GM04504 (cell line): Measurements from ENCODE around the gene CAPG.
"Not testable (repeated sequence)": the region's sequence is repeated elsewhere in the genome, so short reads cannot be mapped to it uniquely, and the experiment has no call there.

Source experiments
- DNase-seq: peaks from one replicate; pipeline ENCODE4 v3.0.0-alpha.2; 2012; ENCODE audit warnings: low read depth

CAPG gene

DNA sequence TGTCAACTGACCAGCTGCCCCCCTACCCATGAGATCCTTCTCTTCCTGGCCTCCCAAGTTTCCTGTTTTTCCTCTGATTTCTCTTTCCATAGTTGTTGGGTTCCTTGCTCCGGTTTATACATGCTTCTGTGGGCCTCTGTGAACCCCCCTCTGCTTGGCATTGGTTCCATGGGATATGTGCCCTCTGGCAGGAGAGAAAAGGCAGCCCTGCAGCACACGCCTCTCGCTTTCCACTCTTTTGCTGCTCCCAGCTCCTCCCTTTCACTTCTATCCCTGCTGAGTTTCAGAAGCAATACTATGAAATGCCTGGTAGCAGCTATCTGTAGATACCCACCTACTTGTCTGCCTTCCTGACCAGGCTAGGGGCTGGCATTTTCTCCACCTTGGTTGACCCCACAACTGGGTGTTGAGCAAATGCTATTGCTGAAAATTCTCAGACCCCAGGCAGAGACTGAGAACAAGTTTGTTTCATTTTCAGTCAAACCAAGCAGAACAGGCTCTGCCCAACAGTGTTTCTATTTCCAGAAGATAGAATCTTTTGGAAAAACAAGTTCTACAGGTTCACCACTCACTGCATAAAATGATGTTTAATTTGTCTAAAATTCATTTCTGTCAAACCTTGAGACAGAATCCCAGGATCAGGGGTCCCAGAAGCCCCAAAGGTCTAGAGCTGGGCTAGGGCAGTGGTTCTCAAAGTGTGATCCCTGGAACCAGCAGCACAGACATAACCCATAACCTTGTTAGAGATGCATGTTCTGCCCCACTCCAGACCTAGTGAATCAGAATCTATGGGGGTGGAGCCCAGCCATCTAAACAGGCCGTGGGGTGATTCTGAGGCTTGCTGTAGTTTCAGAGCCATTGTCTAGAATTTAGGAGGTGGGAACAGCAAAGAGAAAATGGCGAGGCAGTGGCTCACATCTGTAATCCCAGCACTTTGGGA lies 13.4 kb downstream of the CAPG start:
- no peak for DNase-seq

DNA sequence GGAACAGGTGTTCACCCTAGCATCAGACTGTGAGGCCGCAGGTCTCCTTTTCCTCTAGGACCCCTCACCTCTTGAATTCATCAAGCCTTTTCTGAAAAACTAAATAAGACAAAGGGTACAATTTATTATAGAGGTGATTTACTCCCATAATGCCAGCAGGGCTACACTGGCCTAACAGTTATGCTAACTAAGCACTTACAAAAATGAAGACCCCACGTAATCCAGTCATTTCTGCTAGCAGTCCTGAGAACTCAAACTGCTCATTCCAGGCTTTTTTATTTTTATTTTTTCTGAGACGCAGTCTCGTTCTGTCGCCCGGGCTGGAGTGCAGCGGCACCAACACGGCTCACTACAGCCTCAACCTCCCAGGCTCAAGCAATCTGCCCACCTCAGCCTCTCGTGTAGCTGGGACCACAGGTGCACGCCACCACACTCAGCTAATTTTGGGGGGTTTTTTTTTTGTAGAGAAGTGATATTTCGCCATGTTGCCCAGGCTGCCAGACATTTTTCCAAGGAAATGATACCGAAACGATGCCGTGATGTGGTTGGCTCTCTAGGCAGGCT lies 14.2 kb downstream of the CAPG start:
- no peak for DNase-seq

DNA sequence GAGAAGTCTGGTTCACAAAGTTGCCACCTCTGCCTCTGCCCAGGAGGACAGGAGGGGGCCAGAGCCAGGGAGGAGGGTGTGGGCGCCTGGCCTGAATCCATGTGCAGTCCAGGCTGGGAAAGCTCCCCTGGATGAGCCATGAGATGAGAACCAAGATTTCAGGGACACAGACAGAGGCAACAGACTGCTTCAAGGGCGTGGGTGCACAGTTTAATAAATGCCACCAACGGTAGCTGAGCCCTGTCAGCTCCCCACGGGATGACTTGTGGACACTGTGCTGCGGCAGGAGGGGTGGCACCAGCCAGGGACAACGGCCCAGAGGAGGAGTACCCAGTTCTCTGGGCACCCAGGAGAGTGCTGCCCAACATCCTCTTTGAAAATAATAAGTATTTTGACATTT lies 15.2 kb downstream of the CAPG start:
- no peak for DNase-seq

GRCh38 chr2:85394261-85394681 lies 15.9 kb downstream of the CAPG start:
- DNase-seq = no peak

- DNase-seq = no peak
Observed at GRCh38 chr2:85393836-85394235, 16.3 kb downstream of the CAPG start.

- DNase-seq = no peak
Observed at GRCh38 chr2:85390941-85391669, 19.1 kb downstream of the CAPG start.

DNA sequence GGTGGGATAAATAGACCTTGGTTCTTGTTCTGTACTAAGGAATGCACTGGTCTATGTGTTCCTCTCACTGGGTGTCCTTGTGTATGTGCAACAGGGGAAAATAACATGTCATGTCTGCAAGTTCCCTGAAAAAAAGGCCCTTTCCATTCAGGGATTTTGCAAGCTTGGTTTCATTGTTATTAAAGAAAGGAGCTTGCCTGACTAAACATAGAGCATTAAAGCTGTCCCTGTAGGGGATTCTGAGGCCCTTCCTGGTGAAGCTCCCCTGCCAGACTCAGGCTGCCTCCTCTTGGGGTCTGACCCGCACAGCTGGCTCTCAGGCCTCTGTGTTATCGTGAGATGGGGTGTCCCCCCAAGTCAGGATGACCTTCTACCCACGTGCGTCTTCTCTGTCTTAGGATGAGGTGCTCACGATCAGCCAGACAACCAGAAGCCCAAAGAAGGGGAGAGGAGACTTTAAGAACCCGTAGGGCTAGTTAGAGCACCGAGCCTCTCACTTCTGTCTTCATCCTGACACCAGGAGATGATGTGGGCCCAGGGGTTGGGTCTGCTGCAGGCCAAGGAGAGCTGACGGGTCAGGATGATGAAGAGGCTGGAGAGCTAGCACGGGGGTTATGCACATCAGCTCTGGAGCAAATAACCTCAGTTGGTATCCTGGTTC lies 21.2 kb downstream of the CAPG start:
- DNase-seq = no peak

- no peak for DNase-seq
Observed at GRCh38 chr2:85387754-85388153, 22.4 kb downstream of the CAPG start.

DNA sequence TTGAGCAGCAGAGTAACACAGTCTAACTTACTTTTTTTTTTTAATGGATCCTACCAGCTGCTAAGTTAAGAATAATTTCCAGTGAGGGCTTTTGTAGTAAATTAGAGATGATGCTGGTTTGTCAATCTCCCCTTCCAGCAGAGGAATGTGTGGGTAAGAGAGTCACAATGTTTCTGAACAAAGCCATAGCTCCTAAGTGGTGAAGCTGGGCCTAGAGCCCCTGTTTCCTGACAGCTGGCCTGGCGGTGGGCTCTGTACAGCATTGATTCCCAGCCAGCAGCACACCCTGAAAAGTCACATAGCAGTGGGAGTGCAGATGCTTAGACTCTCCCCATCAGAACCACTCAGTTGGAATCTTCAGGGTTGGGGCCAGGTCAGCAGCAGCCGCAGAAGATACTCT lies 24.4 kb downstream of the CAPG start:
- no peak for DNase-seq

- DNase-seq = no peak
Observed at GRCh38 chr2:85383850-85384249, 26.3 kb downstream of the CAPG start.

GRCh38 chr2:85383151-85383550 lies 27.0 kb downstream of the CAPG start:
- DNase-seq = not testable (repeated sequence)

DNA sequence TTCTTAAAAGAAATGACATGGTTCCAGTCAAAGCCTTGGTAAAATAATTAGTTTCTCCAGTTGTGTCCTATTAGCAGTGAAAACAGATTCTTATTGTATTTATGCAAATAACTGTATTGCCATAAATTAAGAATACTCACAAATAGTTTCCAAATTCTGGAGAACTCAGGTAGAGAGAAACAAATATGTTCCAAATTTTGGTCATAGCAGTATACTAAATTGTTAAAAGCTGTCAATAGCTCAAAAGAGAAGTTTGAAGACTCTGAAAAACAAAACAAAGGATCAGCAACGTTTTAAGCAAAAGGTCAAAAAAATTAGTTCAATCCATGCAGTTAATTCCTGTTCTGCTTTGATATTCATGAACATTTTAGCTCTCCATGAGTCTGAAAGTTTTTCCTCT lies 30.1 kb downstream of the CAPG start:
- DNase-seq = no peak

DNA sequence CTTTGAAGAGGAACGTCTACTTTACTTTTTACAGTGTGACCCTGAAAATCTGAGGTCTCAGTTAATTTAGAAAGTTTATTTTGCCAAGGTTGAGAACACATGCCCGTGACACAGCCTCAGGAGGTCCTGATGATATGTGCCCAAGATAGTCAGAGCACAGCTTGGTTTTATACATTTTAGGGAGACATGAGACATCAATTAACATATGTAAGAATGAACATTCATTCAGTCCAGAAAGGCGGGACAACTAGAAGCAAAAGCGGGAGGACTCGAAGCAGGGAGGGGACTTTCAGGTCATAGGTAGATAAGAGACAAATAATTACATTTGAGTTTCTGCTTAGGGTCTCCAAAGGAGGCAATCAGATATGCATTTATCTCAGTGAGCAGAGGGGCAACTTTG lies 31.9 kb downstream of the CAPG start:
- no peak for DNase-seq

DNA sequence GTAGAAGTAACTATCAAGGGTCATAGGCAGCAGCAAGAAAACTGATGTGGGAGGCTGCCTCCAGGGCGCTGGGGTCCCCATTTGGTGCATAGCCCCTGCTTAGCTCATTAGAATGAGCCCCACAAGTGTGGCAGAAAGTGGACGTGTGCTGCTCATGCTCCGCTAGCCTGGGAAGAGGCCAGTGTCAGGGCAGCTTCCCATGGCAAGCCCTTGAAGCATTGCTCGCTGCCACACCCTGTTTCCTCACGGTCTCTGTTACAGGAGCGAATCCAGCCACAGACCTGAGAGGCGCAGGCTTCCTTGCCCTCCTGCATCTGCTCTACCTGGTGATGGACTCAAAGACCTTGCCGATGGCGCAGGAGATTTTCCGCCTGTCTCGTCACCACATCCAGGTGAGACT lies 33.1 kb downstream of the CAPG start:
- DNase-seq = no peak

DNA sequence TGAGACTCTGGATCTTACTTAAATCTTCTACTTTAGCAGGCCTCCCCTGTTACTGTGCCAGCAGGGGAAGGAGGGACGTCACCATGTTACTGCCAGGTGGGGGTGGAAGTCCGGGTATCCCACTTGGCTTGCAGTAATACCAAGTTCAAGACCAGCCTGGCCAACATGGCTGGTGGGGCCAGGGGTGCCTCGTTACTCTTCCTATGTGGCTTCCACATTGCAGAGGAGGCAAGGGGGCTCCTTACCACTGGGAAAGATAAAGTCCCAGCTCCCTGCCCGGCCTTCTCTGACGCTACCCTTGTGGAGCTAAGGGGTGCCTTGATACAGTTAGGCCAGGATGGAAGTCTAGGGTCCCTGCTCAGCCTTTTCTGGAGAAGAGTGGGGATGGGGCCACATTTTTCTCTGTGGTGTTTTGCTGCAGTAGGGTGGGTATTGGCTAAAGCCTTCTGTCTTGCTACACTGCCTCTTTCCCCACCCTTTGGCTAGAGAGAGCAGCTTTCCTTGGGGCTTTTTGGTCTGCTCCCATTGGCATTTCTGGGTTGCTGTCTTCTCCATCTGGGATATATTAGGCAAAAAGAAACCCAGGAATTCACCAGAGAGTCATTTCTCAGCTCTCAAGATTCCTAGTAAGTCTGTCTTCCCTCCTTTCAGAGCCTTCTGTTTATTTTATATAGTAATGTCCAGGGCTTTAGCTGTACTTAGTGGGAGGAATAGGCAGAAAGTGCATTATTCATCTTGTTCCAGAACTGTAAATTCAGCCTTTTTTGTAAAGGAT lies 33.7 kb downstream of the CAPG start:
- DNase-seq = no peak

DNA sequence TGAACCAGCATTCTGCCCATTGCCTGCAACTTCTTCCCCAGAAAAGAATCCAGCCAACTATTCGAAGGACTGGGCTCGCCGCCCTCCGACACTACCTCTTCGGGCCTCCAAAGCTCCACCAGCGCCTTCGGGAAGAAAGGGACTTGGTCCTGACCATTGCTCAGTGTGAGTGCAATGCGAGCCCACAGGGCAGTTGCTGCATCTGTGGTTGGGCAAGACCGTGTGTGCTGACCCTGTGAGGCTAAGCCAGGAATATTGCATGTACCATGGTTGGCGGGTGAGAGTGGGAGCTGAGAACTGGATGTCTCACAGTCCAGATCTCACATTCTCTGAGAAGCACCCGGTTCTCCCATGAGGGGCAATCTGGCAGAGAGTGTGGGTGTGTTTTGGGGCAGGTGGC lies 39.1 kb downstream of the CAPG start:
- no peak for DNase-seq

- DNase-seq = no peak
Observed at GRCh38 chr2:85369500-85369899, 40.7 kb downstream of the CAPG start.

DNA sequence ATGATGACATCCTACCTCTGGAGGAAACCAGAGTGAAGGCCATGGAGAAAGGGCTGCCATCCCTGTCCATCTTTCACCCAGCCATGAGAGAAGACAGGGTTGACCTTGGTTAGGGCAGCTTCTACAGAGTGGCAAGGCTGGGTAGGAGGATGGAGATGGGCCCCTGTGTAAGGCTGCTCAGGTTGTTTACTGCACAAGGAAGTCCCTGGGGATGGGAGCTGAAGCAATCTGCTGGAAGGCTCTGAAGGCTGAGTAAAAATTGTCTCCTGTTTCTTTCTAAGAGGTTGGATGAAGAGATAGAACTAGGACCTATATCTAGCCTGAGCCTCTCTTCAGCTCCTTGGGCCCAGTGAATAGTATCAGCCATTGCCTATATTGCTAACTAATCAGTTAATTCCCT lies 41.2 kb downstream of the CAPG start:
- DNase-seq = no peak

DNA sequence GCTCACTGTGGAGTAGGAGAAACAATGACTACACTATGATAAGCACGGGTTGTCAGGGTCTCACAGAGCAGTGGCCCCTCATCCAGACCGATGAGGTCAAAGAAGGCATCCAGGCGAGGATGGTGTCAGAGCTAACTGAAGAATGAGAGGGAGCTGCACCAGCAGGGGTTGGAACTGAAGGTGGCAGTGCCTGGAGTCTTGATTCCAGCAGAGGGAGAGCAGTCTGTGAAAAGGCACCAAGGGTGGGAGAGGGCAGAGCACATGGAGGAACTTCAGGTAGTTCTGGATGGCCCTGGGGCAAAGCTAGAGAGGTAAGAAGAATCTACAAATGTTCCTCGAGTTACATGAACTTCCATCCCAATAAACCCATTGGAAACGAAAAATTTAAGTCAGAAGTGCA lies 43.0 kb downstream of the CAPG start:
- DNase-seq = no peak

DNA sequence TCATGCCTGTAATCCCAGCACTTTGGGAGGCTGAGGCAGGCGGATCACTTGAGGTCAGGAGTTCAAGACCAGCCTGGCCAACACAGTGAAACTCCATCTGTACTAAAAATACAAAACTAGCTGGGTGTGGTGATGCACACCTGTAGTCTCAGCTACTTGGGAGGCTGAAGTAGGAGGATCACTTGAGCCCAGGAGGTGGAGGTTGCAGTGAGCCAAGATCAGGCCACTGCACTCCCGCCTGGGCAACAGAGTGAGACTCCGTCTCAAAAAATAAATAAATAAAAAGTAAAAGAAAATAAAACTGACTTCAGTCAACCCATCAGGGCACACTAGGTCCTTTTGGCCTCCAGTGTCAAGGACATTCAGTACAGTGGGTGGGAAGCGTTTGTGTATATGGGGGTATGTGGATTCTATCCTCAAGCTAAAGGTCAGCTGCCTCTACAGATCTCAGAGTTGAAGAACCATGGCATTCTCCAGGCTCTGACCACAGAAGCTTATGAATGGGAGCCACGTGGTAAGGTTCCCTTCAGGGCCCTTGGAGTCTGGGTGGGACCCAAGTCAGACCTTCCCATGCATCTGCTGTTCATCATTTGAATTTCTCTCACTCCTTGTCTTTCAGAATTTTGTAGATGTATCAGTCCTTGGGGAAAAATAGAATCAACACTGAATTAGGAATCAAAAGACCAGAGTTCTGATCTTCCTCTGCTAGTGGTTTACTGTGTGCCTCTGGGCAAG lies 47.3 kb downstream of the CAPG start:
- not testable (repeated sequence) for DNase-seq

- DNase-seq = no peak
Observed at GRCh38 chr2:85357736-85358135, 52.4 kb downstream of the CAPG start.
